DOHH2 (cell line): ENCODE data around the gene RIN3.

Experiments used
- H3F3A ChIP-seq: fragments of 200-600 bp; sonication (generic), shearing (Covaris generic); 2 replicates; pipeline ENCODE4 v1.6.0; 2016; ENCODE audit warnings: antibody characterized with exemption, mild to moderate bottlenecking; ENCODE audit not compliant: control insufficient read depth, insufficient read depth
- H3K27ac ChIP-seq: fragments of 200-600 bp; sonication (generic); 2 replicates; pipeline ENCODE4 v1.5.1; 2014; ENCODE audit warnings: low read depth, mild to moderate bottlenecking, low read length, moderate library complexity
- H3K27me3 ChIP-seq: fragments of 200-600 bp; sonication (generic); 2 replicates; pipeline ENCODE4 v1.6.1; 2014; ENCODE audit warnings: mild to moderate bottlenecking, low read length, mixed read lengths; ENCODE audit not compliant: control insufficient read depth
- H3K36me3 ChIP-seq: fragments of 200-600 bp; sonication (generic); 2 replicates; pipeline ENCODE4 v1.6.1; 2014; ENCODE audit warnings: mild to moderate bottlenecking, low read length, moderate library complexity, mixed read lengths; ENCODE audit not compliant: control insufficient read depth
- H3K4me1 ChIP-seq: fragments of 200-600 bp; sonication (generic); 2 replicates; pipeline ENCODE4 v1.6.1; 2014; ENCODE audit warnings: mild to moderate bottlenecking, low read length, mixed read lengths; ENCODE audit not compliant: control insufficient read depth
- H3K4me2 ChIP-seq: fragments of 200-600 bp; sonication (generic); 2 replicates; pipeline ENCODE4 v1.6.0; 2014; ENCODE audit warnings: mild to moderate bottlenecking, low read length, moderate library complexity
- H3K4me3 ChIP-seq: fragments of 200-600 bp; sonication (generic); 2 replicates; pipeline ENCODE4 v1.5.1; 2014; ENCODE audit warnings: mild to moderate bottlenecking, low read length, mixed read lengths
- H3K79me2 ChIP-seq: fragments of 200-600 bp; sonication (generic); 2 replicates; pipeline ENCODE4 v1.6.1; 2014; ENCODE audit warnings: mild to moderate bottlenecking, low read length, mixed read lengths; ENCODE audit not compliant: control insufficient read depth
- H3K9me2 ChIP-seq: fragments of 200-600 bp; sonication (generic); replicated peaks from 2 replicates; pipeline ENCODE4 v1.6.1; 2014; ENCODE audit warnings: mild to moderate bottlenecking, low read length, mixed read lengths; ENCODE audit not compliant: control insufficient read depth
- H3K9me3 ChIP-seq: fragments of 200-600 bp; sonication (generic); 2 replicates; pipeline ENCODE4 v1.6.1; 2014; ENCODE audit warnings: antibody characterized with exemption, low read length, mixed read lengths; ENCODE audit not compliant: control insufficient read depth, insufficient read depth
- H4K20me1 ChIP-seq: fragments of 200-600 bp; sonication (generic); 2 replicates; pipeline ENCODE4 v1.6.0; 2014; ENCODE audit warnings: low read depth, mild to moderate bottlenecking, antibody characterized with exemption, low read length, moderate library complexity; ENCODE audit not compliant: control insufficient read depth, insufficient read depth
- CTCF ChIP-seq: fragments of 200-600 bp; sonication (generic); IDR thresholded peaks from one replicate; pipeline ENCODE4 v1.5.1; 2014; ENCODE audit warnings: antibody characterized with exemption, mild to moderate bottlenecking, low read depth, low read length; ENCODE audit not compliant: poor library complexity, severe bottlenecking
- EZH2phosphoT487 ChIP-seq: fragments of 200-600 bp; sonication (generic); IDR thresholded peaks from 2 replicates; pipeline ENCODE4 v1.6.1; 2017; ENCODE audit warnings: borderline replicate concordance, mild to moderate bottlenecking, antibody characterized with exemption, low read length, moderate library complexity, mixed read lengths

The RIN3 gene

GRCh38 chr14:92649066-92649465 is 135.5 kb downstream of the RIN3 start:
- Histone ChIP-seq H3K27me3 (peaks cover 19% of the 10 kb centered on the region), H3K36me3 (no peaks in the 10 kb centered on the region), H3K9me2 (no peaks in the 10 kb centered on the region), H3K4me3 (no peak overlapping the region), H4K20me1 (no peaks in the 10 kb centered on the region), H3K79me2 (no peaks in the 10 kb centered on the region), H3F3A (no peaks in the 10 kb centered on the region), H3K4me2 (no peak overlapping the region), H3K9me3 (no peaks in the 10 kb centered on the region), H3K4me1 (peaks cover 7% of the 10 kb centered on the region), H3K27ac (no peak overlapping the region)
- TF ChIP-seq EZH2phosphoT487 (no peak), CTCF (no peak)

DNA sequence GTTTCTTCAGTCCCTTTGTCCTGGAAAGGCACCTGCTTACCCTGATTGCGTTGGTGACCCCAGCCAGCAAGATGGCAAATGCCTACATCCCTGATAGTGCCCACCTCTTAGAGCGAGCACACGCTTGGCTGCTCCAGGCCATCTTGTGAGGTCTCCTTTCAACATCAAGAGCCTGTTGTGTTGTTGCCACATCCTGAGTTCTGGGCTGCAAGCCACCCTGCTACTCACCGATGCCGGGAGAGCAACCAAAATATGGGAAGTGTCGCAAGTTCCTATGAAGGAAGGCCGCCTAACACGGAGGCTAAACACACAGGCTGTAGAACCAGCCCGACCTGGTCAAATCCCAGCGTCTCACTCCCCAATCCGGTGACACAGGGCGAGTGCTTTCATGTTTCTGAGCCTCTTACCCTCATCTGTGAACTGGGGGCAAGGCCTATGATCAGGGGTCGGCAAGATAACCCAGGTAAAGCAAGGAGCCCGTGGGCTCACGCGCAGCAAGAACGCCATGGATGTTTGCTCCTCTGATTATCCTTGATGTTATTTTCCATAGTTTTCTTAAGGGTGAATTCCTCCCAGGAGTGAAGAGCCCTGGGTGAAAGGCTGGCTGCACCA is 136.5 kb downstream of the RIN3 start:
- no peaks in the 10 kb centered on the region for H3K79me2 ChIP-seq
- no peak overlapping the region for H3K27ac ChIP-seq
- no peak overlapping the region for H3K4me2 ChIP-seq
- no peaks in the 10 kb centered on the region for H4K20me1 ChIP-seq
- H3K9me2 ChIP-seq, result no peaks in the 10 kb centered on the region
- no peaks in the 10 kb centered on the region for H3K9me3 ChIP-seq
- H3K27me3 ChIP-seq, result peaks cover 22% of the 10 kb centered on the region
- H3F3A ChIP-seq, result no peaks in the 10 kb centered on the region
- TF ChIP-seq CTCF (no peak), EZH2phosphoT487 (no peak)
- no peaks in the 10 kb centered on the region for H3K36me3 ChIP-seq
- no peak overlapping the region for H3K4me3 ChIP-seq
- H3K4me1 ChIP-seq, result peaks cover 7% of the 10 kb centered on the region

GRCh38 chr14:92650581-92651105 is 137.1 kb downstream of the RIN3 start:
- Histone ChIP-seq H3F3A (no peaks in the 10 kb centered on the region), H3K4me2 (no peak overlapping the region), H3K9me3 (no peaks in the 10 kb centered on the region), H3K27me3 (peaks cover 22% of the 10 kb centered on the region), H3K4me1 (peaks cover 7% of the 10 kb centered on the region), H3K9me2 (no peaks in the 10 kb centered on the region), H3K79me2 (no peaks in the 10 kb centered on the region), H3K27ac (no peak overlapping the region), H3K36me3 (no peaks in the 10 kb centered on the region), H4K20me1 (no peaks in the 10 kb centered on the region), H3K4me3 (no peak overlapping the region)
- TF ChIP-seq CTCF (no peak), EZH2phosphoT487 (no peak)
